ENCODE data around the gene TUT4. TPM values are rescaled to one million over a fixed set of nuclear protein-coding genes. Genes with fewer than 3 reads are reported as not detected.
A peak's percentile ranks its signal among the peaks of the same experiment; 100 is the strongest.
"Not testable (repeated sequence)": the region's sequence is repeated elsewhere in the genome, so short reads cannot be mapped to it uniquely, and the experiment has no call there.

The TUT4 gene
- total RNA-seq, 1 experiment from 2014 or later = 17.1 TPM

- no peak for DNase-seq (ENCODE audit: low spot score)
- in situ Hi-C loops (cut with HindIII; ENCODE audit: low sequenced_read_pairs) = no loop called here
Measured at GRCh38 chr1:52579415-52579814, 26.5 kb upstream of the TUT4 start.

GRCh38 chr1:52578066-52578465, 25.2 kb upstream of the TUT4 start:
- DNase-seq (ENCODE audit: low spot score); in situ Hi-C loops (cut with HindIII; ENCODE audit: low sequenced_read_pairs): not testable (repeated sequence)

- no peak for DNase-seq (ENCODE audit: low spot score)
- in situ Hi-C loops (cut with HindIII; ENCODE audit: low sequenced_read_pairs) = no loop called here
Measured at GRCh38 chr1:52576074-52576473, 23.2 kb upstream of the TUT4 start.

DNA sequence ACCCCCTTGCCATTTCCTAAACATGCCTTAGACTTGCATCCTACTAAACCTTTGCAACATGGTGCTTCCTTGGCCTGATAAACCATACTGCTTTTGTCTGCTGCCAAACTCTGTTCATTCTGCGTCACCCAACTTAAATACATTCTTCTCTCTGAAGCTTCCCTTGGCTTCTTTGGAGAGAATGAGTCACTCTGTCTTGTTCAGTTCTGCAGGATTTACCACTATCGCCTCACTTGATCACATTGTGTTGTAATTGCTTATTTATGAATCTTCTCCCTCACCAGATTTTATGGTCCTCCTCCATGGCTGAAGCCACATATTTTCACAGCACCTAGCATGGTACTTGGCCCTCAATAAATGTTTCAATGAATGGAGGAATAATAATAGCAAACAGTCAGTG, 21.7 kb upstream of the TUT4 start:
- in situ Hi-C loops (cut with HindIII; ENCODE audit: low sequenced_read_pairs) = no loop called here
- DNase-seq (ENCODE audit: low spot score) = no peak

GRCh38 chr1:52572387-52572786, 19.5 kb upstream of the TUT4 start:
- no peak for DNase-seq (ENCODE audit: low spot score)
- in situ Hi-C loops (cut with HindIII; ENCODE audit: low sequenced_read_pairs) = no loop called here

DNA sequence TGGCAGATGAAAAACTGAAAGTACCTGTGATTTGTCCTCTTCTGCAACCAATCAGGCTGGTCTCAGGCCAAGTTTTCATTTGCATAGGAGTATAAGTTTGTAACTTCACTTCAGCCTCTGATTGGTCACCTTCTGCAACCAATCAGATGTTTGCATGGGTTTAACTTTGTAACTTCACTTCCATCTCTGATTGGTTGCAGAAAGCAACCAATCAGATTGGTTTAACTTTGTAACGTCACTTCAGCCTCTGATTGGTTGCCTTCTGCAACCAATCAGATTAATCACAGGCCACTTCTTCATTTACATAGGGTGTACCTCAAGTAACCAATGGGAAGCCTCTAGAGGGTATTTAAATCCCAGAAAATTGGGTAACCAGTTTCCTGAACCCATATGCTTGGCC, 18.9 kb upstream of the TUT4 start:
- in situ Hi-C loops (cut with HindIII; ENCODE audit: low sequenced_read_pairs) = no loop called here
- DNase-seq (ENCODE audit: low spot score) = no peak

GRCh38 chr1:52569449-52570210, 16.7 kb upstream of the TUT4 start:
- no peak for DNase-seq (ENCODE audit: low spot score)
- in situ Hi-C loops (cut with HindIII; ENCODE audit: low sequenced_read_pairs) = no loop called here

DNA sequence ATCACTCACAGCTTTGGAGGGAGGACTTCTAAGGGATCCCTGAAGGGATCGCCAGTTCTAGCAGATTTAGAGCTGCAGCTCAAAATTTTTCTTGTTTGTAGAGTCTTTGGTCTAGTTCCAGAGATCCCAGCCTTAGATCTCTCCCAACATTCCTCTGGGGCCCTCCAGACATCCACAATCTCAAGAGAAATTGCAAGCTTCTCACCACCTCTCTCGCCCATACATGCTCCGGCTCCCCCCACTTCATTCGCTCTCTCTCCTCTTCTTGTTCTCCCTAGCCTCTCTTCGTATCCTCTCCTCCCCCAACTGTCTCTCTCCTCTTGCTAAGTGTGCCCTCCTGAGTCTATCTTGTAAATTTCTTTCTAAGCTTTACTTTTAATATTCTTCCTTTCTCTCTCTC, 15.1 kb upstream of the TUT4 start:
- DNase-seq (ENCODE audit: low spot score) = no peak
- in situ Hi-C loops (cut with HindIII; ENCODE audit: low sequenced_read_pairs) = no loop called here

DNA sequence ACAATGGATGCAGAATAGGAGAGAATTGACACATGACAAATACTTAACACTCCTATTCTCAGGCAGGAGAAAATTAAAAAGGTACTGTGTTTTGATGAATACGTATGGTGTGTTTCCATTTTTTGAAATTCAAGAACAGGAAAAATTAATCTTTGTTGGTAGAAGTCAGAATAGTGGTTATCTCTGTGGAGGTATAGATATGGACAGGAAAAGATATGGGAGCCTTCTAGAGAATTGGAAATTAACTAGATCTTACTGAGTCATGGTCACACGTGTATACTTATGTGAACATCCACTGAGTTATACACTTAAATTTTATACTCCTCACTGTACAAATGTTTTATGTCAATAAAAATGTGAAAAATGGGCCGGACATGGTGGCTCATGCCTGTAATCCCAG, 9.9 kb upstream of the TUT4 start:
- no peak for DNase-seq (ENCODE audit: low spot score)
- in situ Hi-C loops (cut with HindIII; ENCODE audit: low sequenced_read_pairs) = no loop called here

DNA sequence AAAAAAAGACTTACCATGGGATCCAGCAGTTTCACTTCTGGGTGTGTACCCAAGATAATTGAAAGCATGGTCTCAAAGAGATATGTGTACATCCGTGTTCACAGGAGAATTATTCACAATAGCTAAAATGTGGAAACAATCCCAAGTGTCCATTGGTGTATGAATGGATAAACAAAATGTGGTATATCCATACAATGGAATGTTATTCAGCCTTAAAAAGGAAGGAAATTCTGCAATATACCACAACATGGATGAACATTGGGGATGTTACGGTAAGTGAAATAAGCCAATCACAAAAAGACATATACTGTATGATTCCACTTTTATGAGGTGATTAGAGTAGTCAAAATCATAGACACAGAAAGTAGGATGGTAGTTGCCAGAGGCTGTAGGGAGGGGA, 7.0 kb upstream of the TUT4 start:
- DNase-seq (ENCODE audit: low spot score) = no peak
- in situ Hi-C loops (cut with HindIII; ENCODE audit: low sequenced_read_pairs) = no loop called here

- DNase-seq (ENCODE audit: low spot score) = no peak
- in situ Hi-C loops (cut with HindIII; ENCODE audit: low sequenced_read_pairs) = no loop called here
Measured at GRCh38 chr1:52558941-52559340, 6.0 kb upstream of the TUT4 start.

- no peak for DNase-seq (ENCODE audit: low spot score)
- in situ Hi-C loops (cut with HindIII; ENCODE audit: low sequenced_read_pairs) = no loop called here
Measured at GRCh38 chr1:52556641-52557360, 3.9 kb upstream of the TUT4 start.

- in situ Hi-C loops (cut with HindIII; ENCODE audit: low sequenced_read_pairs) = no loop called here
- no peak for DNase-seq (ENCODE audit: low spot score)
Measured at GRCh38 chr1:52554756-52555155, 1.9 kb upstream of the TUT4 start.

DNA sequence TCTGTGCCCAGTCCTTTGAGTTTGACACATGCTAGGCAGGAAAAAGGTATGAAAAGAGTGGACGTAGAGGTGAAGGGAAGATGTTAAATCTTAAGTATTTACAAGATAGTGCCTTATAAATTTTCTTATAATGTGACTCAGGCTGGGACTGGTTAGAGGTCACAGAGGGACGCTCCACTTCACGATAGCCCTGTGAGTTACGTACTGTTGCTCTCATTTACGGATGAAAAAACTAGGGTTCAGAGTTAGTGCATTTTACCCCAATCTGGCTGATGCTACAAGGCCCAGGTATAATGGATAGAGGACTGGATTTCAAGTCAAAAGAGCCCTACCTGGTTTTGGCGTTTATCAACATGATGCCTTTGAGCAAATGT, 1.4 kb upstream of the TUT4 start:
- in situ Hi-C loops (cut with HindIII; ENCODE audit: low sequenced_read_pairs) = no loop called here
- DNase-seq (ENCODE audit: low spot score) = peak; percentile 21

GRCh38 chr1:52553362-52554266, 722 bp upstream of the TUT4 start:
- DNase-seq (ENCODE audit: low spot score) = peak; percentile 69
- in situ Hi-C loops (cut with HindIII; ENCODE audit: low sequenced_read_pairs) = no loop called here

GRCh38 chr1:52552236-52552504, 722 bp downstream of the TUT4 start:
- peak; percentile 70 for DNase-seq (ENCODE audit: low spot score)
- in situ Hi-C loops (cut with HindIII; ENCODE audit: low sequenced_read_pairs) = no loop called here

GRCh38 chr1:52551507-52552235, 1.2 kb downstream of the TUT4 start:
- DNase-seq (ENCODE audit: low spot score) = peak; percentile 43
- in situ Hi-C loops (cut with HindIII; ENCODE audit: low sequenced_read_pairs) = no loop called here

DNA sequence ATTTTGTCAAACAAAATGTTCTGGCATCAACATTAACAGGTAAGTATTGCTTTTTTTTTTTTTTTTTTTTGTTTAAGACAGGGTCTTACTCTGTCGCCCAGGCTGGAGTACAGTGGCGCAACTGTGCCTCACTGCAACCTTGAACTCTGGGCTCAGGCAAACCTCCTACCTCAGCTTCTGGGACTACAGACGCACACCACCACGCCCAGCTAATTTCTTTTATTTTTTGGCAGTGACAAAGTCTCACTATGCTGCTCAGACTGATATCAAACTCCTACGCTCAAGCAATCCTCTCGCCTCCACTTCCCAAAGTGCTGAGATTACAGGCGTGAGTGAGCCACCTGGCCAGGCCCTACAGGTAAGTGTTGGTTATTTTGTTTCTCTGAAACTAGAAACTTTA, 2.4 kb downstream of the TUT4 start:
- in situ Hi-C loops (cut with HindIII; ENCODE audit: low sequenced_read_pairs) = no loop called here

DNA sequence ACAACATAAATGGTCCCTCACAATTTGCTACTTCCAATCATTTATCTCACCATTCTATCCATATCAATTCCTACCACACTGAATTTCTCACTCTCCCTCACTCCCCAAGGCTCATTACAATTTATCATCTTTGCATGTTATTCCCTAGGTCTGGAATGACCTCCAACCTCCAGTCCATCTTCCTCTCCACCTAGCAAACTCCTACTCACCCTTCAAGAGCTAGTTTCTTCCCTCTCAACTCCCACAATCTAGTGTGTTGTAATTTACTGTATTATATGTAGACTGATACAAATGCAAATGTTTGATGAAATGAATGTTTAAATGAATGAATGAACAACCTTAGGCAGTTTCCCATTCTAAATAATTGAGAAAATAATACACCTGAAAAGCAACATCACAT, 3.6 kb downstream of the TUT4 start:
- in situ Hi-C loops (cut with HindIII; ENCODE audit: low sequenced_read_pairs) = no loop called here
- DNase-seq (ENCODE audit: low spot score) = no peak

More for the DNA sequence above, 2.4 kb downstream of the TUT4 start:
- no peak for DNase-seq (ENCODE audit: low spot score)

DNA sequence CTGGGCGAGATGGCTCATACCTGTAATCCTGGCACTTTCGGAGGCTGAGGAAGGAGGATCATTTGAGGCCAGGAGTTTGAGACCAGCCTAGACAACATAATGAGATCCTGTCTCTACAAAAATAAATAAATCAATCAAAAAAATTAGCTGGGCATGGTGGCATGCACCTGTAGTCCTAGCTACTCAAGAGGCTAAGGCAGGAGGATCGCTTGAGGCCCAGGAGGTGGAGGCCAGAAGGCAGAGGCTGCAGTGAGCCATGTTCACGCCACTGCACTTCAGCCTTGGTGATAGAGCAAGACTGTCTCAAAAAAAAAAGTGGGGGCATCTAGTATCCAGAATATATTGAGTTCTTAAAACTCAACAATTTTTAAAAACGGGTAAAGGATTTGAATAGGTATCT, 6.0 kb downstream of the TUT4 start:
- in situ Hi-C loops (cut with HindIII; ENCODE audit: low sequenced_read_pairs) = no loop called here
- DNase-seq (ENCODE audit: low spot score) = no peak

Measured in G401 (cell line).